Measurements from ENCODE around the gene METTL17.
"Not testable (repeated sequence)": the region's sequence is repeated elsewhere in the genome, so short reads cannot be mapped to it uniquely, and the experiment has no call there.

DNA sequence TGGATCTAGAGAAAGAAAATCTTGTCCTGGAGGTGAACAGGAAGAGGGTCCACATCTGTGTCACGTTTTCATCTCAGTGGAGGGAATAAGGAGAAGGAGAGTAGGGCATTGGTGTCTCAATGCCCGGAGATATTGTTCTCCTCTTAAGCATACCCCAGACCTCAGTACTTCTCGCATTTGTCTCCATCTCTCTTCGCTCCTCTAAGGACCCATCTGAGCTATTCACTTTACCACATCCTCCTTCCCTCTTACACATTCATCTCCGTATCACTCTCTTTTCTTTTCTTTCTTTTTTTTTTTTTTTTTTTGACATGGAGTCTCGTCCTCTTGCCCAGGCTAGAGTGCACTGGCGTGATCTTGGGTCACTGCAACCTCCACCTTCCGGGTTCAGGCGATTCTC is 43.1 kb upstream of the METTL17 start:
- TF ChIP-seq PHF21A (IDR thresholded peaks at IDR 0.05; ENCODE audit: borderline replicate concordance, low read depth); EZH2 (IDR thresholded peaks at IDR 0.05; ENCODE audit: borderline replicate concordance, low read depth, low read length); ZNF121 (CRISPR knock-in tag; conservative IDR thresholded peaks at IDR 0.05); ZNF274 (IDR thresholded peaks at IDR 0.05; ENCODE audit: borderline replicate concordance, low read depth, low read length); NCOR1 (IDR thresholded peaks at IDR 0.05); SAFB2 (IDR thresholded peaks at IDR 0.05; ENCODE audit: borderline replicate concordance, low read depth, low read length, severe bottlenecking); RAD21 (CRISPR knock-in tag; conservative IDR thresholded peaks at IDR 0.05 in 1 of 2, IDR thresholded peaks at IDR 0.05 in 1 of 2); MTA3 (IDR thresholded peaks at IDR 0.05; ENCODE audit: borderline replicate concordance): not testable (repeated sequence)
- TF ChIP-seq, protein P1, sequence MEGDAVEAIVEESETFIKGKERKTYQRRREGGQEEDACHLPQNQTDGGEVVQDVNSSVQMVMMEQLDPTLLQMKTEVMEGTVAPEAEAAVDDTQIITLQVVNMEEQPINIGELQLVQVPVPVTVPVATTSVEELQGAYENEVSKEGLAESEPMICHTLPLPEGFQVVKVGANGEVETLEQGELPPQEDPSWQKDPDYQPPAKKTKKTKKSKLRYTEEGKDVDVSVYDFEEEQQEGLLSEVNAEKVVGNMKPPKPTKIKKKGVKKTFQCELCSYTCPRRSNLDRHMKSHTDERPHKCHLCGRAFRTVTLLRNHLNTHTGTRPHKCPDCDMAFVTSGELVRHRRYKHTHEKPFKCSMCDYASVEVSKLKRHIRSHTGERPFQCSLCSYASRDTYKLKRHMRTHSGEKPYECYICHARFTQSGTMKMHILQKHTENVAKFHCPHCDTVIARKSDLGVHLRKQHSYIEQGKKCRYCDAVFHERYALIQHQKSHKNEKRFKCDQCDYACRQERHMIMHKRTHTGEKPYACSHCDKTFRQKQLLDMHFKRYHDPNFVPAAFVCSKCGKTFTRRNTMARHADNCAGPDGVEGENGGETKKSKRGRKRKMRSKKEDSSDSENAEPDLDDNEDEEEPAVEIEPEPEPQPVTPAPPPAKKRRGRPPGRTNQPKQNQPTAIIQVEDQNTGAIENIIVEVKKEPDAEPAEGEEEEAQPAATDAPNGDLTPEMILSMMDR (IDR thresholded peaks at IDR 0.05 in 2 of 3, conservative IDR thresholded peaks at IDR 0.05 in 1 of 3; ENCODE audit: insufficient read depth in 2 of 3, low read depth in 1 of 3, low read length in 3 of 3), result not testable (repeated sequence)
- TF ChIP-seq, protein P2, sequence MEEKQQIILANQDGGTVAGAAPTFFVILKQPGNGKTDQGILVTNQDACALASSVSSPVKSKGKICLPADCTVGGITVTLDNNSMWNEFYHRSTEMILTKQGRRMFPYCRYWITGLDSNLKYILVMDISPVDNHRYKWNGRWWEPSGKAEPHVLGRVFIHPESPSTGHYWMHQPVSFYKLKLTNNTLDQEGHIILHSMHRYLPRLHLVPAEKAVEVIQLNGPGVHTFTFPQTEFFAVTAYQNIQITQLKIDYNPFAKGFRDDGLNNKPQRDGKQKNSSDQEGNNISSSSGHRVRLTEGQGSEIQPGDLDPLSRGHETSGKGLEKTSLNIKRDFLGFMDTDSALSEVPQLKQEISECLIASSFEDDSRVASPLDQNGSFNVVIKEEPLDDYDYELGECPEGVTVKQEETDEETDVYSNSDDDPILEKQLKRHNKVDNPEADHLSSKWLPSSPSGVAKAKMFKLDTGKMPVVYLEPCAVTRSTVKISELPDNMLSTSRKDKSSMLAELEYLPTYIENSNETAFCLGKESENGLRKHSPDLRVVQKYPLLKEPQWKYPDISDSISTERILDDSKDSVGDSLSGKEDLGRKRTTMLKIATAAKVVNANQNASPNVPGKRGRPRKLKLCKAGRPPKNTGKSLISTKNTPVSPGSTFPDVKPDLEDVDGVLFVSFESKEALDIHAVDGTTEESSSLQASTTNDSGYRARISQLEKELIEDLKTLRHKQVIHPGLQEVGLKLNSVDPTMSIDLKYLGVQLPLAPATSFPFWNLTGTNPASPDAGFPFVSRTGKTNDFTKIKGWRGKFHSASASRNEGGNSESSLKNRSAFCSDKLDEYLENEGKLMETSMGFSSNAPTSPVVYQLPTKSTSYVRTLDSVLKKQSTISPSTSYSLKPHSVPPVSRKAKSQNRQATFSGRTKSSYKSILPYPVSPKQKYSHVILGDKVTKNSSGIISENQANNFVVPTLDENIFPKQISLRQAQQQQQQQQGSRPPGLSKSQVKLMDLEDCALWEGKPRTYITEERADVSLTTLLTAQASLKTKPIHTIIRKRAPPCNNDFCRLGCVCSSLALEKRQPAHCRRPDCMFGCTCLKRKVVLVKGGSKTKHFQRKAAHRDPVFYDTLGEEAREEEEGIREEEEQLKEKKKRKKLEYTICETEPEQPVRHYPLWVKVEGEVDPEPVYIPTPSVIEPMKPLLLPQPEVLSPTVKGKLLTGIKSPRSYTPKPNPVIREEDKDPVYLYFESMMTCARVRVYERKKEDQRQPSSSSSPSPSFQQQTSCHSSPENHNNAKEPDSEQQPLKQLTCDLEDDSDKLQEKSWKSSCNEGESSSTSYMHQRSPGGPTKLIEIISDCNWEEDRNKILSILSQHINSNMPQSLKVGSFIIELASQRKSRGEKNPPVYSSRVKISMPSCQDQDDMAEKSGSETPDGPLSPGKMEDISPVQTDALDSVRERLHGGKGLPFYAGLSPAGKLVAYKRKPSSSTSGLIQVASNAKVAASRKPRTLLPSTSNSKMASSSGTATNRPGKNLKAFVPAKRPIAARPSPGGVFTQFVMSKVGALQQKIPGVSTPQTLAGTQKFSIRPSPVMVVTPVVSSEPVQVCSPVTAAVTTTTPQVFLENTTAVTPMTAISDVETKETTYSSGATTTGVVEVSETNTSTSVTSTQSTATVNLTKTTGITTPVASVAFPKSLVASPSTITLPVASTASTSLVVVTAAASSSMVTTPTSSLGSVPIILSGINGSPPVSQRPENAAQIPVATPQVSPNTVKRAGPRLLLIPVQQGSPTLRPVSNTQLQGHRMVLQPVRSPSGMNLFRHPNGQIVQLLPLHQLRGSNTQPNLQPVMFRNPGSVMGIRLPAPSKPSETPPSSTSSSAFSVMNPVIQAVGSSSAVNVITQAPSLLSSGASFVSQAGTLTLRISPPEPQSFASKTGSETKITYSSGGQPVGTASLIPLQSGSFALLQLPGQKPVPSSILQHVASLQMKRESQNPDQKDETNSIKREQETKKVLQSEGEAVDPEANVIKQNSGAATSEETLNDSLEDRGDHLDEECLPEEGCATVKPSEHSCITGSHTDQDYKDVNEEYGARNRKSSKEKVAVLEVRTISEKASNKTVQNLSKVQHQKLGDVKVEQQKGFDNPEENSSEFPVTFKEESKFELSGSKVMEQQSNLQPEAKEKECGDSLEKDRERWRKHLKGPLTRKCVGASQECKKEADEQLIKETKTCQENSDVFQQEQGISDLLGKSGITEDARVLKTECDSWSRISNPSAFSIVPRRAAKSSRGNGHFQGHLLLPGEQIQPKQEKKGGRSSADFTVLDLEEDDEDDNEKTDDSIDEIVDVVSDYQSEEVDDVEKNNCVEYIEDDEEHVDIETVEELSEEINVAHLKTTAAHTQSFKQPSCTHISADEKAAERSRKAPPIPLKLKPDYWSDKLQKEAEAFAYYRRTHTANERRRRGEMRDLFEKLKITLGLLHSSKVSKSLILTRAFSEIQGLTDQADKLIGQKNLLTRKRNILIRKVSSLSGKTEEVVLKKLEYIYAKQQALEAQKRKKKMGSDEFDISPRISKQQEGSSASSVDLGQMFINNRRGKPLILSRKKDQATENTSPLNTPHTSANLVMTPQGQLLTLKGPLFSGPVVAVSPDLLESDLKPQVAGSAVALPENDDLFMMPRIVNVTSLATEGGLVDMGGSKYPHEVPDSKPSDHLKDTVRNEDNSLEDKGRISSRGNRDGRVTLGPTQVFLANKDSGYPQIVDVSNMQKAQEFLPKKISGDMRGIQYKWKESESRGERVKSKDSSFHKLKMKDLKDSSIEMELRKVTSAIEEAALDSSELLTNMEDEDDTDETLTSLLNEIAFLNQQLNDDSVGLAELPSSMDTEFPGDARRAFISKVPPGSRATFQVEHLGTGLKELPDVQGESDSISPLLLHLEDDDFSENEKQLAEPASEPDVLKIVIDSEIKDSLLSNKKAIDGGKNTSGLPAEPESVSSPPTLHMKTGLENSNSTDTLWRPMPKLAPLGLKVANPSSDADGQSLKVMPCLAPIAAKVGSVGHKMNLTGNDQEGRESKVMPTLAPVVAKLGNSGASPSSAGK (IDR thresholded peaks at IDR 0.05), result not testable (repeated sequence)

Data from K562 (cell line).